SK-N-MC (cell line): ENCODE measurements around the gene CSNK2B.

ENCODE experiments used
- DNase-seq: peaks from one replicate; pipeline ENCODE4 v3.0.0-alpha.2; 2011; ENCODE audit warnings: low read depth, low spot score
- H3K27ac ChIP-seq: fragments of 200-600 bp; sonication (generic); 2 replicates; pipeline ENCODE4 v1.5.1; 2016; ENCODE audit warnings: mixed run types
- H3K36me3 ChIP-seq: fragments of 200-600 bp; sonication (generic); 2 replicates; pipeline ENCODE4 v1.6.1; 2017; ENCODE audit warnings: antibody characterized with exemption, low read length, mixed read lengths; ENCODE audit not compliant: insufficient read depth
- H3K4me3 ChIP-seq: fragments of 200-600 bp; sonication (generic); 2 replicates; pipeline ENCODE4 v1.5.1; 2016
- H3K9ac ChIP-seq: fragments of 200-600 bp; sonication (generic); 2 replicates; pipeline ENCODE4 v1.8.0; 2017; ENCODE audit warnings: mixed run types, mixed read lengths; ENCODE audit not compliant: insufficient read length
- H3K9me3 ChIP-seq: fragments of 200-600 bp; sonication (generic); 2 replicates; pipeline ENCODE4 v1.6.1; 2017; ENCODE audit warnings: low read depth, mild to moderate bottlenecking, antibody characterized with exemption, low read length, moderate library complexity, mixed read lengths
- EZH2 ChIP-seq: fragments of 200-600 bp; sonication (generic); IDR thresholded peaks from one replicate; pipeline ENCODE4 v1.6.1; 2017; ENCODE audit warnings: antibody characterized with exemption
- FOXP2 ChIP-seq: optimal IDR thresholded peaks from 2 replicates; pipeline ENCODE3; 2011; ENCODE audit warnings: mild to moderate bottlenecking, moderate library complexity; ENCODE audit not compliant: insufficient read depth; ENCODE audit errors: extremely low read length, control extremely low read depth
- POLR2AphosphoS5 ChIP-seq: IDR thresholded peaks from 2 replicates; pipeline ENCODE4 v1.6.1; 2012; ENCODE audit warnings: mild to moderate bottlenecking, low read depth, low read length, borderline replicate concordance

The CSNK2B gene

DNA sequence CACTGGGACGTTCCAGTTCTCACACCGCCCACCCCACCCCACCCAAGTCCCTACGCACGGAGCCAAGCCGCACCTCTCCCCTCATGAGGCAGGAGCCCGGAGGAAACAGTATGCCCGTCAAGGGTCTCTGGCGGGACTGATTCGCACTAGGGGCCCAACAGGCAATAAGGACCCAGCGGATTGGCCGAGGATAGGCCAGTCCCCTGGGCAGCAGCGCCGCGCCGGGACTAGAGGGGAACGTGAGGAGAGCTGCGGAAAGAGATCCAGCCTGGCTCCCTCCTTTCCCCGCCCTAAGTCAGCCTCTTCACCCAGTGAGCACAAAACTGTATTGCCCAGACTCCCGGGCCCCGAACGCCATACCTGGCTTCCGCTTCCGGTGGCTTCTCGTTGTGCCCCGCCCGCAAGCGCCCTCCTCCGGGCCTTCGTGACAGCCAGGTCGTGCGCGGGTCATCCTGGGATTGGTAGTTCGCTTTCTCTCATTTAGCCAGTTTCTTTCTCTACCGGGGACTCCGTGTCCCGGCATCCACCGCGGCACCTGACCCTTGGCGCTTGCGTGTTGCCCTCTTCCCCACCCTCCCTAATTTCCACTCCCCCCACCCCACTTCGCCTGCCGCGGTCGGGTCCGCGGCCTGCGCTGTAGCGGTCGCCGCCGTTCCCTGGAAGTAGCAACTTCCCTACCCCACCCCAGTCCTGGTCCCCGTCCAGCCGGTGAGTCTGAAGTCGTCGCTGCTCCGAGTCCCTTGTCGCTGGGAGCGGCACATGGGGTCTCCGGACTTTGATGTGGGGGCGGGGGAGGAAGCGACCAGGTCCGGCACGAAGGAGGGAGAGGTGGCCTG is at the start of gene CSNK2B:
CSNK2B (plus strand) TSS at position 580 of the 836 bp plus-strand sequence. CDS start 752 bp downstream, outside the sequence.
- Histone ChIP-seq H3K9me3 (no peaks in the 10 kb centered on the region), H3K27ac (peak within 1 kb of the TSS; percentile 98), H3K4me3 (peak within 1 kb of the TSS; percentile 95), H3K36me3 (peaks cover 61% of the 10 kb centered on the region), H3K9ac (peak within 1 kb of the TSS; percentile 98)
- TF ChIP-seq POLR2AphosphoS5, result peak; percentile 83
- no peak for TF ChIP-seq EZH2
- TF ChIP-seq FOXP2, result peak; percentile 88
- peak; percentile 96 for DNase-seq

DNA sequence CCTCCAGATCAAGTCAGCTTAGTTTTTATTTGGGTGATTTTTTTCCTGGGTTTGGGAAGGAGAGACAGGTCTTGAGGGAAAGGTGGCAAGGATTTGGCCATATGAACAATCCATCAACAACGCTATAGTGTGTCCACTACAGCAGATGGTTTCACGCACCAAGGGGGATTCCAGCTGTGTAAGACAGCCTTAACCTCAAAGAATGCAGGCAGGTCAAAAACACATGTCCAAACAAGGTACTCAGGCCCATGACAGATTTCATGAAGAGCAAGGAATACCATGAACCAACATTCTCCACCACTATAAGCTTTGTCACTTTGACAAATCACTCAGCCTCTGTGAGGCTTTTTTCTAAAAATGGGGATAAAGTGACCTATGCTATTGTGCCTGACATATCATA is 48.9 kb upstream of the CSNK2B start:
- Histone ChIP-seq H3K27ac (no peak overlapping the region), H3K9ac (no peak overlapping the region), H3K4me3 (no peak overlapping the region)

DNA sequence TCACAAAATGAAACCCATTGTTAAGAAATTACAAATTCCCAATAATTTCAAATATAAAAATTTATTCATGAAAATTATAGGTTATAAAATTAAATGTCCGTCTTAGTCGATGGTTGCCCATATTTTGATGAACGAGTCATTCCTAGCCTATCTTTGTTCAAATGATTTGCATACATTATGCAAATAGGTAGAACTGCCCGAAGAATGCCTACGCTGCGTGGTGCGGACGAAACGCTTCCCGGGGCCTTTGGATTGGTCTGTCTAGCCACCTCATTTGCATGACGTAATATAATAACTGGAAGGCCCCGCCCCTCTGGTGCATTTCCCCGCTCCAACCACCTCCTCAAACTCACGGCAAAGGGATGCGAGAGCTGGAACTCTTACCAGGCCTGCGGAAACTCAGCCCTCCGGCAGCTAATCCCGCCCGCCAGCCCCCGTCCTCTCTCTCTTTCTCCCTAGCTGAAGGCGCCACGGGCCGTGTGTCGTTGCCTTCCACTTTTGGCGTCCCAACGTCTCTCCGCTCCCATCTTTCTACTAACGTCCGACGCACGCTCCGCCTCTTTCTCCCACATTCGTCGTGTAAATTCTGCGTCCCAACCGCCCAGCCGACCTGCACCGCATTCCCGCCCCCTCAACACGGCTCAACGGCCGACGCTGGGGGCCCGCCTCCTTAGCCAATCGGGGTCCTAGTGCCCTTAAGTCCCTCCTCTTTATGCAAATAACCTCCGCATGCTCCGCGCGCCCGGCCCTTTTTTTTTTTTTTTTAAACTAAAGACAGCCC is 45.9 kb upstream of the CSNK2B start:
- DNase-seq, result peak; percentile 98
- no peaks in the 10 kb centered on the region for H3K9me3 ChIP-seq
- H3K27ac ChIP-seq, result peak overlapping the region; percentile 99

More for the DNA sequence above, 48.9 kb upstream of the CSNK2B start:
- Histone ChIP-seq H3K9me3 (no peaks in the 10 kb centered on the region), H3K36me3 (peaks cover 8% of the 10 kb centered on the region)
- no peak for DNase-seq
- TF ChIP-seq EZH2 (no peak), FOXP2 (no peak), POLR2AphosphoS5 (no peak)

DNA sequence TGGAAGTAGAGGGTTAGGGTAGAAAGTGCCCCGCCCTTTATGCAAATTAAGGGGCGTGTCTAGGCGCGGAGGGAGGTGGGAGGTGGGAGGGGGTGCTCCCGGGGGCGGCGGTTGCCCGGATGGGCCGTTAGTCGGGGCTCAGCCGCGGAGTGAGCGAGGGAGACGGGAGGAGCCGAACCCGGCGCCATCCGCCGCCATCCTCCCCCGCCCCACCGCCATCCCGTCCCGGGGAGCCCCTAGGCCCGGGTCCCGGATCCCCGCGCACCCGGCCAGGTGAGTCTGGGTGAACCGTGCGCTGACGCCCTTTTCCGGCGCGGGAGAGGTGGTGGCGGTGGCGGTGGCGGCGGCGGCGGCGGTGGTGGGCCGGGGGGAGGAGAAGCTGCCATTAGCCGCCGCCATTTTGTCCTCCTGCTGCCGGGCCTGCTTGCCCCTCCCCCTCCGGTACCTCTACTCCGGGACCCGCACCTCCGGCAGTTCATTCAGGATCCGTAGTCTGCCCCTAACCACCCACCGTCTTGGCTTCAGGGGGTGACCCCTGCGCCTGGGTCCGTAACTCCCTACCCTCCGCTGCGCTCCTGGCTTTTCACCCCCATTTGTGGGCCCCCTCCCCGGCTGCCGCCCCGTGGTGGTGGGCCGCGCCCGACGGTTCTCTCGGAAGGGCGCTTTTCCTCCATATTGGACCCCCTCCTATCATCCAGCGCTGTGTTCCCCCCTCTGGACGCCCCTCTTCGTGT is 45.1 kb upstream of the CSNK2B start, which contains the start of gene PRRC2A:
PRRC2A (plus strand) TSS at position 130 of the 734 bp plus-strand sequence. CDS start 2,075 bp downstream, outside the sequence.
- H3K36me3 ChIP-seq, result peaks cover 45% of the 10 kb centered on the region
- peak within 1 kb of the TSS; percentile 99 for H3K9ac ChIP-seq
- peak; percentile 66 for TF ChIP-seq POLR2AphosphoS5
- TF ChIP-seq FOXP2, result no peak
- no peaks in the 10 kb centered on the region for H3K9me3 ChIP-seq
- peak within 1 kb of the TSS; percentile 99 for H3K27ac ChIP-seq
- peak within 1 kb of the TSS; percentile 100 for H3K4me3 ChIP-seq
- DNase-seq, result no peak

More for the DNA sequence above, 45.9 kb upstream of the CSNK2B start:
- no peak for TF ChIP-seq EZH2
- TF ChIP-seq FOXP2, result peak; percentile 69
- TF ChIP-seq POLR2AphosphoS5, result peak; percentile 84
- H3K36me3 ChIP-seq, result peaks cover 38% of the 10 kb centered on the region
- H3K4me3 ChIP-seq, result peak overlapping the region; percentile 83
- peak overlapping the region; percentile 89 for H3K9ac ChIP-seq

DNA sequence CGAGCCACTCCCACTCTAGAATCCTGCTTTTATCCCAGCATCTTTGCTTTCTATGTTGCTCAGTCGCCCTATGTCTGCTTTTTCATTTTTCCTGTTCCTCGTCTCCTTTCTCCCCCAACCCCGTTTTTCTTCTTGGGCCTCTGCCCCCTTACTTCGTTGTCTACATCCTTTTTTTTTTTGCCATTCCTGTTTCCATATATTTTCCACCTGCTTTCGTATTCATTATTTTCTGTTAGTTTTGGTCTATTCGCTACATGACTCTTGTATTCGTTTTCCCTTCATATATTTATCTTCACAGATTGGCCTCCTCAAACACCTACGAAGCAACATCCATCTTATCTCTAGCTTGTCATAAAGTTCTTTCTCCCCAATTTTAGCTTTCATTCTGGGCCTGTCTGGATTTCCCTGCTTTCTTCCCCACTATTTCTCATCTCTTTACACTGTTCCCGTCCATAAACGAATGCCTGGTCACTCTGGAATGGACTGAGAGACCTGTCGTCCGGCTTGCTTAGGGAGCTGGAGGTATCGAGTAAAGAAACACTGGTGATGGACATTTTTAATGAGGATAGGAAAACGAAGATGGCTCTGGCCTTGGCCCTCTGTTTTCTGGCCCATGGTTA is 44.5 kb upstream of the CSNK2B start:
- no peak for DNase-seq
- TF ChIP-seq POLR2AphosphoS5 (no peak), EZH2 (no peak), FOXP2 (no peak)
- no peaks in the 10 kb centered on the region for H3K9me3 ChIP-seq
- H3K9ac ChIP-seq, result peak overlapping the region; percentile 99
- H3K4me3 ChIP-seq, result peak overlapping the region; percentile 100
- H3K36me3 ChIP-seq, result peaks cover 52% of the 10 kb centered on the region
- H3K27ac ChIP-seq, result peak overlapping the region; percentile 98

DNA sequence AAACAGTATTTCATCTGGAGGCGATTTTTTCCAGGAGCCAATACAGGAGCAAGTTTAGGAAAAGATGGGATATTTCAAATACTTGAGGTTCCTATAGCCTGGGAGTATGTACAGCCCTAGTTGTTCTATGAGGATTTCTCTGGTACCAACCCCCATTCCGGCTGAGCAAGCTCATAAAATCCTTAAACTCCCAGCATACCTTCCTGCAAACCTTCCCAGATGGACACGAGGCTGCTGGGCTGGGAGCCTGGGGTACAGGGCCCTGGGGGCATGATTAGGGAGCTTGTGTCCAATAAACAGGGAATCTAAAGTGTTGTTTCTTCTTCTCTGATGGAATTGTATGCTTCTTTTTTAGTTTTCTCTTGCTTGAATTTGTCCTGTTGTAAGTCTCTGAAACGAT is 43.9 kb upstream of the CSNK2B start:
- H3K36me3 ChIP-seq, result peaks cover 58% of the 10 kb centered on the region
- H3K27ac ChIP-seq, result peak overlapping the region; percentile 98

DNA sequence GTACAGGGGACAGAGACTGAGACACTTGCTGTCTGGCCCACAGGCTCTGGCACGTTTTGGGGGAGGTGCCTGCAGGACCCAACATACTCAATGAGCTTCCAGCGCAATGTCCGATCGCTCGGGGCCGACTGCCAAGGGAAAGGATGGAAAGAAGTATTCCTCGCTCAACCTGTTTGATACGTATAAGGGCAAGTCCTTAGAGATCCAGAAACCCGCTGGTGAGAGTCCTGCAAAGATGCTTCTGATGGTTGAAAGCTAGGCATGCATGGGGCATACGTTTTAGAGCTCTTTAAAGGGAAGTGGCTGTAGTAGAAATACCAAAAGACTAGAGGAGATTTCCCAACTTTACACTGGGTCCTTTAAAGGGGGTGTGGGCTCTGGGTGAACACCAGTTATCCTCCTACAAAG is 43.2 kb upstream of the CSNK2B start:
- Histone ChIP-seq H3K9me3 (no peaks in the 10 kb centered on the region), H3K36me3 (peaks cover 65% of the 10 kb centered on the region), H3K27ac (peak overlapping the region; percentile 98; the same call in 1 of the 2 replicates), H3K4me3 (peak overlapping the region; percentile 100), H3K9ac (peak overlapping the region; percentile 99)
- DNase-seq, result no peak
- TF ChIP-seq POLR2AphosphoS5, result no peak

More for the DNA sequence above, 43.9 kb upstream of the CSNK2B start:
- TF ChIP-seq FOXP2 (no peak), POLR2AphosphoS5 (no peak), EZH2 (no peak)
- Histone ChIP-seq H3K9me3 (no peaks in the 10 kb centered on the region), H3K9ac (peak overlapping the region; percentile 99), H3K4me3 (peak overlapping the region; percentile 100)
- DNase-seq, result no peak
